Stimulated activated CD4-positive, alpha-beta T cell treated with anti-CD3 and anti-CD28 coated beads, Interleukin-1b, Interleukin-23, amount 100 ng/mL, for 48 hours (primary cell): Measurements from ENCODE around the gene GRID1.
"Not testable (repeated sequence)": the region's sequence is repeated elsewhere in the genome, so short reads cannot be mapped to it uniquely, and the experiment has no call there.

ENCODE experiments used
- DNase-seq: peaks from one replicate; pipeline ENCODE4 v3.0.0-alpha.2; 2020

Gene GRID1

DNA sequence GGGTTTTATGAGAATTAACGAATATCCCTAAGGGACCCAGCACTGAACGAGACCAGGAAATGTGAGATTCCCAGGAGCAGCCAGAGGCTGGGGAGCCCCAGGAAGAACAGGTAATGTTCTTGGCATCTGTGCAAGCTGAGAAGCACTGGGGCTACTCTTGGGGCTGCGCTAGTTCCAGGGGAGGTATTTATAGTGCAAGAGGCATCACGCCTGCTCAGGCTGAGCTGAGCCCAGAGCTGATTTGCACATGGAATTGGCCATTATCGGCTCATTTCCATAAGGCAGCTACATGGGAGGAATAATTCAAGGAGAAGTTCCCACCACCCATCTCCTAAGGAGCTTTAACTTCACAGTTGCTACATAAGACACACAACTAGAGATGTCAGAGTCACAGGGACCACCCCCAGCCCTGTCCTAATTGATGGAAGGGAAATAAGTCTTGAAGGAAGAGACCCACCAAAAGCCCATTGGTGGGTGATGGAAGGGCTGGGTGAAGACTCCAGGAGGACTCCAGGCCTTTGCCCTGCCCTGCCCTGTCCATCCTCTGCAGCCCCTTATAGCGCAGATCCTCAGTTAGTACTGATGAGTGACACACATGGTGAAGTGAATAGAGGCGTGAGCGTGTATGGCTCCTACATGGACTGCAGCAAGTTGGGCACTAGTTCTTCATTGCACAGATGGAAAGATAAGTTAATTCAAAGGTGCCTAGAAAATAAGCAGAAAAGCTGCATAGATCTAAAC is 178.9 kb downstream of the GRID1 start:
- no peak for DNase-seq

DNA sequence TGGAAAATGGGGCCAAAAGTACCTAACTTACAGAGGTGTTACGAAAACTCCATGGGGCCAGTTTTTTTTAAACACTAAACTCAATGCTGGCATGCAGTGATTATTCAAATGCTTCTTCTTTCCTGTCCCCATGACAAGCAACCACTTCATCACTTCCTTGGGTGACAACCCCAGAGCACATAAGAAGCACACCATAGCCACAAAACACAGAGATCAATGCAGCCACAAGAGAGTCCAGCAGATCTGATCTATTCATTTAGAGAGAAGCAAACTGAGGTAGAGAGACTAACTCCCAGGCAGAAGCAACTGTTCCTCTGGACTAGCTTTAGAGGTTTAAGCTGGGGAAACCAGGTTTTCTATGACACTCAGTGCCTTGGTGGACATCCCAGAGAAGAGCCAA is 180.0 kb downstream of the GRID1 start:
- DNase-seq: no peak

DNA sequence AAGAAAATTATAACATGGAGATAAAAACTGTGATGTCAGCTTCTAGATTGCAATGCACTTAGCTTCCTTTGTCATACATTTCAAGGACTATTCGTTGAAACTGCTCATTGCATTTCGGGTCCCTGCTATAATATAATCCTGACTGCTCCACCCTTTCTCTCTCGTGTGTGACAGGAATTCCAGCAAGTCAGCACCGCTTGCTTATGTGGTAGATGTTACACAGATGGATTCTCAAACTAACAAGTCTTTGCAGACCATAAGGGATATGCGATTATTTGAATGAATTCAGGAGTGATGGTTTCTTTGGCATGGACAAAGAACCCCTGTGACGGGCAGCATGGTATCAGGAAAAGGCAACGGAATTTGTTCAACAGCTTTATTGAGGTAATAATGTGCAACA is 184.0 kb downstream of the GRID1 start:
- no peak for DNase-seq

DNA sequence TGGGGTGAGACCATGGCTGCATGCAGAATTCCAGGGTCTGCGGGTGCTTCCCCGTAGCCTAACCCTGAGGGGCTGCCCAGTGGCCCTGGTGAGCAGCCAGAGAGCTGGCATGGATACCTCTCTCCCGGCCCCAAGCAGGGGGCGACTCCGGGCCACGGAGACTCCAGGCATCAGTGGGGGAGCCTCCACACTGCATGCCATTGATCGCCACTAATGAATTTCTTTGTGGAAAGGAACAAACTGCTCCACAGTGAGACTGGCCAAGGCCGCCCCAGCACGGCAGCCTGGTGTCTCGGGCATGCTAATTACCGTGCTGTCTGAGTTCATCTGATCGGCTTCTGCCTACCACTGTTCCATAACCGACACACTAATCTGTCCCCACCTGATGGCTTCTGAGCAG is 184.4 kb downstream of the GRID1 start:
- DNase-seq: no peak

DNA sequence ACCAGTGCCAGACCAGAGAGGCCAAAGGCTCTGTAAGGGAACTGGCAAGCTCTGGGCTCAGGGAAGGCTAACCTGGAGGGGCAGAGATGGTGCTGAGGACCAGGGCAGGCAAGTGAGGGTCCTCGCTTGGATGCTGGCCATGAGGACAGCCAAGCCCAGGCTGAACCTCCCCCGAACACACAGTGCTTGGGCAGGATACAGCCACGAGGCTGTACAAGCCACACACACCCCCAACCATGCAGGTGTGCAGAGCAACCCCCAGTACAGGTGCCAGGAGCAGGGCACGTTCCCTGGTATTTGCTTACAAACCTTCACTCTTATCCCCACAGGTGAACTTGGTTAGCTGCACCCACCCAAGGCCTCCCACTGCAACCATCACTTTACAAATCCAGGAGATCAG is 185.7 kb downstream of the GRID1 start:
- no peak for DNase-seq

DNA sequence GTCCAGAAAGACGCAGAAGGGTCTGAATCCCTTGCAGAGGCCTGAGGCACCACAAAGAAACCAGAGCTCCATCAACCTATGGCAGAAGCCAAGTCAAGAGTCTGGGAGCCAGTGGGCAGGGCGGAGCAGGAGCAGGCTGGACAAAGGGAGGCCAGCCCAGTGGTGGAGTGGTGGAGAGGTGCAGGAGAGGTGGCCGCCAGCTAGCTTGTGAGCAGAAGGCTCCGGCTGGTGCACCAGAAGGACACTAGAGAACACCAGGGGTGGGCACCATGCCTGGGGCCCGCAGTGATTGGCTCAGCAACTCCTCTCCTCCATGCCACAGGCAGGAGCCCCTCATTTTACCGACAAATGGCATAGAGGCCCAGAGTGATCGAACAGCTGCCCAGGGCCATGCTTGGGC is 186.6 kb downstream of the GRID1 start:
- no peak for DNase-seq

DNA sequence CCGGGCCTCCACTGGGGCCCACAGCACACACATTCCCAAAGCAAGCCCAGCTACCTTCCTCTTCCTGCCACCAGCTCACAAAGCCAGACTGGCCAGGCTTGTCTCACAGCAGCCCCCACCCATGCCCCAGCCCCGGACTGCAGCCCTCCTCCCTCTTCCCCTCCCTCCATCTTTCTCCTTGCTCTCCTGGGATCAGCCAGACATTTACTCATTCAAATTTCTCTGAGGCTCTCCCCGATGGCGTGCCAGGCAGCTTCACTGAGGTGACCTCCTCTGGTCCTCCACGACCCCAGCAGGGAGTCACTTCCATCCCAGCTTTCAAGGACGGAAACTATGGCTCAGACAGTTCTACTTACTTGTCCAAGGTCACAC is 187.5 kb downstream of the GRID1 start:
- DNase-seq: no peak

DNA sequence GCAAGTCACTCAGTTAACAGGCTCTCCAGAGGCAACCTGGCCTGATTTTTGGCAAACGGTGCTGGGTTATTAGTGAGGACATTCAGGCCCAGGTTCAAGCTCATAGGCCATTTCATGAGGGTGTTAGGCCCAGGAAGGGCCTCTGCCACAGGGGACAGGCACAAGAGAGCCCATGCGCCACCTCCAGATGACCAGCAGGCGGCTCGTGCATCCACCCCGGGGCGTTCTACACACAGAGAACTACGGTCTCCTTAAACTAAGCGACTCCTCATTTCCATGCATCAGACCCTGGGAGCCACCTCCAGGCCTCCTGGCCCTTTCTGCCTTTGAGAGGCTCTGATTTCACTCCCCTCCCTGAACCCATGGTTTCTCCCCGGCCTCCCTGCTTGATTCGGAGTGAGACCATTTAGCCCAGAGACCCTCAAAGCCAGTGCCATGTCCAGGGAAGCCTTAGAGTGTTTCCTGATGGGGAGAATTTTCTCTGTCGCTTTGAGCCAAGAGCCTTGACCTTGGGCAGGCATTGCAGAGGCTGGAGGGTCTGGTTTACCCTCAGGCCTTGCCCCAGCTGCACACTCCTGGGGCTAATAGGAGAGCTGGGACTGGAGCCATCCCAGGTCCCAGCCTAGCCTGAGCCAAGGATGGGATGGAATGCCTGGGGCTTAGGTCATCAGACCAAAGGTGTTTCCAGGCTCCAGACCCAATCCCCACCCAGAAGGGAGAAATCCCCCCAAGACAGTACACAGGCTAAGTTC is 188.0 kb downstream of the GRID1 start:
- no peak for DNase-seq

DNA sequence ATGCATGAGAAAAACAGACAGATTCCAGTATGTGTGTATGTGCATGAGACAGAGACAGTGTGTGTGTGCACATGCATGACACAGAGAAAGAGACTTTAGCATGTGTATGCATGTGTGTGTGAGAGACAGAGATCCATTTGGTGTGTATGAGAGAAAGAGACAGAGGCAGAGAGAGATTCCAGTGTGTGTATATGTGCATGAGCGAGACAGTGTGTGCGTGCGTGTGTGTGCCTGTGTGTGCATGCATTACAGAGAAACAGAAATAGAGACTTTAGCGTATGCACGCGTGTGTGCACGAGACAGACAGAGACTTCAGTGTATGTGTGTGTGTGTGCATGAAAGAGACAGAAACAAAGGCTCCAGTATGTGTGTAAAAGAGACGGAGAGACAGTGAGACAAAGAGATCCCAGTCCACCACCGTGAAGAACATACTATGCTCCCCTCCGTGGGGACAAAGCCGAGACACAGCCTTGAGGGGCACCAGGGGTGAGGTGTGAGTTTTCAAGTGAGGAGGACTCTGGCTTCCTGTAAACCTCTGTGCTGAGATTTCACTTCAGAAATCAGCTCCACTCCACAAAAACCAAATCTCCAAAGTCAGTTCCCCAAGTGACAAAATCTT is 188.9 kb downstream of the GRID1 start:
- no peak for DNase-seq

DNA sequence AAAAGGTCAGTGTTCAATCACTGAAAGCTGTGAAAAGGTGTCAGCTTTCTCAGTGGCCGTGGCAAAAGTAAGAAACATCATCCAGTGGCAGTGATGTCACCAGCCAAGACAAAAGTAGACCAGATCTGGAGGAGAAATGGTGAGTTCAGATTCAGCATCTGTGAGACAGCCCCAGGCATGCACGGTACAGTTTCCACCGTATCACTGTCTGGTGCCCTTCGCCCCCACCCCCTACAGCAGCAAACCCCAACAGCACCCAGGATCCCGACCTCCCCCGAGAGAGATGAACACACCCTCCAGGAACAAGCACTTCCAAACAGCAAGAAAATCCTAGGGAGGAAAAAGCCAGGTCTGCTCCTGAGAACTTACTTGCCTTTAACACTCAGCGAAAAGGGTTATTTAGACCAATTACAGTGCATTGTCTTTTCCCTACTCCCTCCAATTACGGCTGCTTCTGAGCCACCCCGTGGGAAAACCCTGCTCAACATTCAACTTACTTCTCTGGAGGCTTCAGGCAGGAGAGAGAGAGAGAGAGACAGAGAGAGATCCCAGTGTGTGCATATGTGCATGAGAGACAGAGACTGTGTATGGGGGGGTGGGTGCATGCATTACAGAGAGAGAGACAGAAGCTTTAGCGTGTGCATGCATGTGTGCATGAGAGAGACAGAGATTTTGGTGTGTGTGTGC is 189.6 kb downstream of the GRID1 start:
- no peak for DNase-seq

DNA sequence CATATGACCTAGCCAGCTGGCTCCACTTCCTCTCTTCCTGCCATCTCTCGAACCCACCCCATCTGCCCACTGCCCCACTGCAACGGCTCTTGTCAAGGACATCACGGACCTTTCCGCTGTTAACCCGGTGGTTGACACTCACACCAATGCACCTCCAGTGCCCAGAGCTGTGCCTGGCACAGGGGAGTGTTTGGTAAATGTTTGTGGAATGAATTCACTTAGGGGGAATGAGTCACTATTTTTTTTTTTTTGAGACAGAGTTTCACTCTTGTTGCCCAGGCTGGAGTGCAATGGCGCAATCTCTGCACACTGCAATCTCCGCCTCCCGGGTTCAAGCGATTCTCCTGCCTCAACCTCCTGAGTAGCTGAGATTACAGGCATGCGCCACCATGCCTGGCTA is 191.1 kb downstream of the GRID1 start:
- DNase-seq: not testable (repeated sequence)

DNA sequence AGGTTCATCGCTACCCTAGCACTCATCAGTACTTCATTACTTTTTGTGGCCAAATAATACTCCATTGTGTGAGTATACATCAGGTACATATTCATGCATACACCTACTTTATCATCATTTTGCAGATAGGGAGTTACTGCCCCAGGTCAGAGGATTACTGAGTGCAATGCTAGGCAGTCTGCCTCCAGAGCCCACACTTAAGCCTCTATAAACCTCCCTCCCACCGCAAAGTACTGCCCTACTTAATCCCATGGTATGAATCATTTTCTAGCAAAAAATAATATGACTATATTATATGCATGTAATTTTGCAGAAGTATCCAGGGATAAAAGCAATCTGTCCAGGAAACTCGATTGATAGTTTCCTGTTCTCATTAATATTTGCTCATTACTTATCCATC is 194.3 kb downstream of the GRID1 start:
- no peak for DNase-seq

DNA sequence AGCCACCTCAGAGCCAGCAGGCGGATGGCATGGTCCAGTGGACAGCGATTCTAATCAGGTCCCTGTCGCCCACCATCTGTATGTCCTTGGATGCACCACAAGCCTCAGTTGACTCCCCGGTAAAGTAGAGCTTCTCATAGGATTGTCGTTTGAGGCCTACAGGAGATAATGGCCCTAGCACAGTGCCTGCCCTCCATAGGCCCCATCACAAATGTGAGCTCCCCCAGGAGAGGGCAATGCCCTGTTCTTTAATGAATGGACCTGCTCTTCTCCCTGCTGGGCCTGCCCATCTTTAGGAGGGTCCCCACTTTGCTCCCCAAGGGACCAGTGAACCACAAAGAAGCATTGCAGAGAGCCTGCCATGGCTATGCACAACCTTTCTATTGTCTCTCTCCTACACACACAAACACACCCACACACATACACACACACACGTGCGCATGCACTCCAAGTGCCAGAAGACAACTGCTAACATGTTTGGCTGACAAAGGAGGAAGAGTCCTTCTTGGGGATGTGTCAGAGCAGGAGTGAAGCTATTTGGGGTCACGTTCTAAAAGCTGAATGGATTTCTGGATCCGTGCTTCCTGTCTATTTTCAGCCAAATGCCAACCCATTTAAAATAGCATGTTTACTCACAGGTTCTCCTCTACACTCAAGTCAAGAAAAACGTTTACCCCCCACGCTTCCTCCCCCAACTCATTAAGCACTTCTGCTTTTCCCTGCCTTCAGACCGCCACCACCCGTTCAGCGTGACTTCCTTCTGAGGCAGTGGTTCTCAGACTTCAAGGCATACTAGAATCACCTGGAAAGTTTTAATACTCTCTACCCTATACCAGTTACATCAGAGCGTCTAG is 196.1 kb downstream of the GRID1 start:
- DNase-seq: no peak

DNA sequence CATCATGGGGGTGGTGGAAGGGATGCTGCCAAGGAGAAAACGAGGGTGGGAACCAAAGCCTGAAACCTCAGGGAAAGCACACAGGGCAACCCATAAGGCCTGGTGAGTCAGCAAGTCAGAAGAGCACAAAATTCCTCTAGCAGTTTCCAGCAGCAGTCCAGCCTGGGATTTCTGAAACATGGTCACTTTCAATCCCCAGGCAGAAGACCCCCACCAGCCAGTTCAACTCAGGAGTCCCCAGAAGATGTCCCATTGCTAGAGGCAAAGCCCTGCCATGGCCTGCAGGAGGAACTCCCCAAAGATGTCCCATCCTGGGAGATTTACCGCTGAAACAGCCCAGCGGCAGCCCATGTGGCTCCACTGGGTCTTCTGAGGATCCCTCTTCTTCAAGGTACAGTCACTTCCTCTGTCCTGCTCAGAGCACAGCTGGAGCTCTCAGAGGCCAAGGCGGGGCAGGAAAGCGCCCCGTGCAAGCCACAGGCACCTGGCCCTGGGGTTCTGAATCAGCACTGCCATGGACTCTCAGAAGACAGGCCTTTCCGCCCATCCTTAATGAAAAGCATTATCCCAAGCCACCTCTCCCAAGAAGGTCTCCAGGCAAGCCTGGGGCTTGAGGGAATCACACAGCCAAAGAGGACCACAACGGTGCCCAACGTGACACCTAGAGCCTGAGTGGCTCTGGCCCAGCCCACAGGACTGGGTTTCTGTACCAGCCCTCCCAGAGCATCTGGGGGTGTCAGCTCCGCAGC is 196.9 kb downstream of the GRID1 start:
- no peak for DNase-seq

DNA sequence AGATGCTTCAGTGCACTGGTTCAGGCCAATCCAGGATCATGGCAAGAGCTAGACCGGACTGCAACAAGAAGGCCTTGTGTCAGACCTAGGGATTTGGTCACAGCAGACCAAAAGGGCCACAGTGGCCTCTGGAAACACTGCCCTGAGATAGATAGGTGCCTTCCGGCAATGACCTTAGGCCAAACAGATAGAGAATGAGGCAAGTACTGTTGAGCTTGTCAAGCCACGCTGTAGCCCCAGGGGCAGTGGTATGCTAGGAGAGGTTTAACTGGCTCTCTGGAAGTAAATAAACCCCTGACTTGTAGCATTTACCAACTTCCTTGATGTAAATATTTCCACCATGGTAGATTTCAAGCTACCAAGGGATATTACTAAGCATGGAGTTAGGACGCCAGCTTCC is 197.5 kb downstream of the GRID1 start:
- DNase-seq: no peak

DNA sequence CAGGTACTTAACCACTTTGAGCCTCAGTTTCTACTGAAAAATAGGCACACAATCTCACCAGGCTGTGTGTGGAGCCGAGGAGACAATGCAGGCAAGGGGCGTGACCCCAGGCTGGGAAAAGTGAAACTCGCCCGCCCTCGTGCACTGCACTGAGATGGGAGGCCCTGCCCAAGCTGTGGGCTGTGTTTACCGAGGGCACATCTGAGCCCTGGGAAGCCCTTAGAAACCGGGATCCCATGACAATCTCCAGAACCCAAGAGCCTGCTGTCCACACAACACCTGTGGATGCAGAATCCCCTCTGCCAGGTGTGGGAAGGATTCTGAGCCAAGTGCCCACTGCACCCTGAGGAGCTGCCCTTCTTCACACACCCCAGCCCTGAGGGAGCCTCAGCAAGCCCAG is 198.3 kb downstream of the GRID1 start:
- no peak for DNase-seq

DNA sequence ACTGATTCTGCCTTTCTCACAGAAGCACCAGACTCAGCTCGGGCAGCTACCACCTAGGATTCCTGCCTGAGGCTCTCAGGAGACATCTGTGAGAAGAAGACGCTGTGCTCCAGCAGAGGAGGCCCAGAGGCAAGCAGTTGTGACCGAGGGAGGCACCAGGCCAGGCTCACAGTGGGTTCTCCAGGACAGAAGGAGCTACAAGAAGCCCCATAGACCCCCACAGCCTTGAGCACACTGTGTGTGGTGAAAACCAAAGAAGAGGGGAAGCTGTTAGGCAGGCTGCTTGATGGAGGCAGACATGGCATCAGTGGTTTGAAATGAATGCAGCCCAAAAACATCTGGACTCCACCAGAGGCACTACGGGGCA is 198.8 kb downstream of the GRID1 start:
- DNase-seq: no peak

DNA sequence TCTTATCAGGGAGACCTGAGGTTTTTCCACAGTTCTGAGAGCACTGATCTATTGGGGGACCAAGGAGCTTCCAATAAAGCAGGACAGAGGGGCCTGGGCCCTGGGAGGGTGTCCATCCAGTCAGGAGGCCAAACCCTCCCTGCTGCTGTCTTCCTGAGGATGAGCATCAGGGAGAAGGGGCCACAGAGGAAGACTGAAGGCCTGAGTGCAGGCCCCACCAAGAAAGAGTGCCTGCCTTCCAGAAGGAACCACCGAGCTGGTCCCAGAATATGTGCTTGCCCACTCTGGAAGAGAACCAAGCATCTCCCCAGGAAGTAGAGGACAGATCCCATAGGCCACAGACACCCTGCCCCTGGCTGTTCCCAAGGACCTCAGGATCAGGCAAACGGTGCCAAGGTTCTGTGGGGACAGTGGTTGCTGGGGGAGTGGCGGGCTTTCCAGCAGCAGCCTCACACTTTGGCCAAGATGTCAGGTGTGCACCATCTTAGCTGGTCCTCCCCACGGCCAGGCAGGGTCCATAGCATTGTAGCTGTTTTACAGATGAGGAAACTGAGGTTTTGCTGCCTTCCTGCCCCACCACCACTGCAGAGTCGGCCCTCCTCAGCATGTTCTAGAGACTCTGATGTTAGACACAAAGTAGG is 199.4 kb downstream of the GRID1 start:
- no peak for DNase-seq

DNA sequence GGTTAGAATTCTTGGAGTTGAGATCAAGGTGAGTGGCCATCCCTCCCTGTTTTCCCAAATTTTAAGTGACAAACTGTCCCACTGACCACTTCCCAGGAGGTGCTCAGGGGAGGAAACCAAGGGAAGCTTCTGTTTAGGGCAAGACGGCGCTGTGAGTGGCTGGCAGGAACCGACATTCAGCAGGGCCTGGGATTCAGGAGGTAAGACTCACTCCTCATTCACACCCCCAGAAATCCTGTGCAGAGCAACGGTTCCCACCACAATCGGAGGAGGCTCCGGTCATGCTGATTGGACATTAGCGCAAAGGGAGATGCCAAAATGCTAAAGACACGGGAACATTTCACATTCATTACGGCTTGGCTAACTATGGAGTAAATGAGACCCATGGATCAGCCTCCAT is 200.9 kb downstream of the GRID1 start:
- no peak for DNase-seq

DNA sequence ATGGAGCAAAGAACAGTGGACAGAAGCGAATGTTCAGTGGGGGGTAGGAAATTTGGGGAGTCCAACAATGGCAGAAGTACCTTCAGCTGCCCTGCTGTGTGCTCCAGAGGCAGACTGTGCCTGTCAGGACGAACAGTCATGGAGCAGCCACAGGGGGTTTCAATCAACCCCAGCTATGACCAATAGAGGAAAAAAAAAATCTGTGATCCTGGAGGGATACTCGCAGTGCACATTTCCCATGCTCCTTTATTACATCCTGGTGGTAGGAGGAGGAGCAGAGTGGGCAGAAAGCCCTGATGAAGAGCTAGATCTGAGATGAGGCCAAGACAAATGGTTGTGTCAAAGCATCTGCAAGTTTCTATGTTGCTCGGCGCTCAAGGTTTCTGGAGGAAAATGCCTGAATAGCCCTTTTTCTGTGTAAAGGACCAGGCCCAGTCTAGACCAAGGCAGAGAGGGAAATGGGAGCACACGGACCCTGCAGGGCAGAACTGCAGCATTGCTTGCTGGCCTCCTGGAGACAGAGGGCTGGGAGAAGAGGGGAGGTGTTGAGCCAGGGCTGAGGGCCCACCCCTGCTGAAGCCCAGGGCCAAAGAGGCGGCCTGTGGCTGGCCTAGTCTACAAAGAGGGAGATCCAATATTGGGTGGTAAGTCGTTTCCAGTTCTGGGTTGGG is 201.5 kb downstream of the GRID1 start:
- DNase-seq: no peak

DNA sequence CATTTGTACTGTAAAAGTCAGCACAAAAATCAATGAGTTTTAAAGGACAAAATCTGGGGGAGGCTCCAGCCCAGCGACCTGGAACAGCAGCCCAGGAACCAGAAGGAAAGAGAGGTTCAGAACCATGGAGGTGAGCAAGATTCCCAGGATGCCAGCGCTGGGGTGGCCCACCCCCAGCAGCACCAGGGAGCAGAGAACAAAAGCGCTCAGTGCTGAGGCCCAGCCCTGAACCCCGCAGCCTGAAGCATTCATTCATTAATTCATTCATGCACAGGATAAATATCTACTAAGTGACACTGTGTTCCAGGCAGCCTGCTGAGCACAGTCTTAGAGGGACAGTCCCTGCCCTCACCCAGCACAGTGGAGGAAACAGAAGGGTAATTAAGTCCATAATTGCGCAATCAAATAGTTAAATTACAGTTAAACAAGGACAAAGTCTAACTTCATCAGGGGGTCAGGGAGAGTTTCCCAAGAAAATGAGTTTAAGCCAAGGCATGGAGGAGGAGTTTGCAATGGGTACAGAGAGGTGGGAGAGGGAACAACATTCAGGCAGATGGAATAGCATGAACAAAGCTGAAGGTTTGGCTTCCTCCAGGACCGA is 202.3 kb downstream of the GRID1 start:
- no peak for DNase-seq
